Measurements from ENCODE around the gene RNFT2. TPM values are rescaled to one million over a fixed set of nuclear protein-coding genes. Genes with fewer than 3 reads are reported as not detected.

The RNFT2 gene
- total and polyA plus RNA-seq, 7 donors = 0.04 to 0.64 (median 0.36) TPM

DNA sequence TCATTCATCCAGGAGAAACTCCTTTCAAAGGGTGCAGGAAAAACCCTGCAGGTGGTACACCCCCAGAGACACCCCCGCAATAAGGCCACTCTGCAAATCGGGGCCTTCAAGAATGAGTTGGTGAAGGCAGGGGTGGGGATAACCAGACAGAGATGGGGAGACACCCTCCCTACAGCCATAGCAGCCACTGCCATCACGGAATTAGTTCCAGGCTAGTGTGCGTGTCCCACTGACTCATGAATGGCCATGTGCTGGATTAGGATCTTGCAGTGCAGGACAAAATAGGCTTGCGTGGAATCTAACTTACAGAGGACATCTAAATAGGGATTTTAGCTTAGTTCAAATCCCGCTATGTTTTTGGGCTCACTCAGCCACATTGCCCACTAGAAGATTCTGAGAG lies 38.0 kb upstream of the RNFT2 start:
- Histone ChIP-seq H3K36me3 (ENCODE audit: insufficient read depth in 1 of 2, low read depth in 1 of 2) (no peaks in the 10 kb centered on the region), H3K27me3 (ENCODE audit: insufficient read depth in 3 of 3, low read length in 2 of 3) (no peaks in the 10 kb centered on the region), H3K4me1 (no peaks in the 10 kb centered on the region), H3K9me3 (no peaks in the 10 kb centered on the region), H3K4me3 (no peak overlapping the region), H3K27ac (no peak overlapping the region)
- no peak for ATAC-seq
- intact Hi-C loops (cut with DNase I) = loop anchor here (5.0 to 10.0 kb wide), 6 partner anchors 182 to 705 kb away; partner anchors contain the start of gene HRK (in 1 of the 2)
- WGBS, 3 donors = 84 to 91% (median 84%) methylated on average over 6 of the region's 6 CpGs
- TF ChIP-seq, protein P1, sequence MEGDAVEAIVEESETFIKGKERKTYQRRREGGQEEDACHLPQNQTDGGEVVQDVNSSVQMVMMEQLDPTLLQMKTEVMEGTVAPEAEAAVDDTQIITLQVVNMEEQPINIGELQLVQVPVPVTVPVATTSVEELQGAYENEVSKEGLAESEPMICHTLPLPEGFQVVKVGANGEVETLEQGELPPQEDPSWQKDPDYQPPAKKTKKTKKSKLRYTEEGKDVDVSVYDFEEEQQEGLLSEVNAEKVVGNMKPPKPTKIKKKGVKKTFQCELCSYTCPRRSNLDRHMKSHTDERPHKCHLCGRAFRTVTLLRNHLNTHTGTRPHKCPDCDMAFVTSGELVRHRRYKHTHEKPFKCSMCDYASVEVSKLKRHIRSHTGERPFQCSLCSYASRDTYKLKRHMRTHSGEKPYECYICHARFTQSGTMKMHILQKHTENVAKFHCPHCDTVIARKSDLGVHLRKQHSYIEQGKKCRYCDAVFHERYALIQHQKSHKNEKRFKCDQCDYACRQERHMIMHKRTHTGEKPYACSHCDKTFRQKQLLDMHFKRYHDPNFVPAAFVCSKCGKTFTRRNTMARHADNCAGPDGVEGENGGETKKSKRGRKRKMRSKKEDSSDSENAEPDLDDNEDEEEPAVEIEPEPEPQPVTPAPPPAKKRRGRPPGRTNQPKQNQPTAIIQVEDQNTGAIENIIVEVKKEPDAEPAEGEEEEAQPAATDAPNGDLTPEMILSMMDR (IDR thresholded peaks at IDR 0.05) = no peak
- no peak for DNase-seq

DNA sequence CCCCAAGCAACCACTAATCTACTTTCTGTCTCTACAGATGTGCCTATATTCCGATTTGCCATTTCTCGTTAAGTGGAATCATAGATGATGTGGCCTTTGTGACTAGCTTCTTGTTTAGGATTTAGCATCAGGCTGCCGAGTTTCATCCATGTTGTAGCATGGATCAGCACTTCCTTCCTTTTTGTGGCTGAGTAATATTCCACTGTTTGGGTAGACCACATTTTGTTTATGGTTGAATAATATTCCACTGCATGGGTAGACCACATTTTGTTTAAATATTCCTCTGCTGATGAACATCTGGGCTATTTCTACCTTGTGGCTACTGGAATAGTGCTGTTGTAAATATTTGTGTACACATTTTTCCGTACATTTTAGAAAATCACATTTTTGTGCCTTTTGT lies 36.7 kb upstream of the RNFT2 start:
- H3K27me3 ChIP-seq (ENCODE audit: insufficient read depth in 3 of 3, low read length in 2 of 3) = no peaks in the 10 kb centered on the region
- no peaks in the 10 kb centered on the region for H3K9me3 ChIP-seq
- H3K4me3 ChIP-seq = no peak overlapping the region
- WGBS, 3 donors = 94 to 97% (median 96%) methylated on average over 4 of the region's 4 CpGs
- no peaks in the 10 kb centered on the region for H3K4me1 ChIP-seq
- ATAC-seq (no peak), DNase-seq (no peak)
- no peak overlapping the region for H3K27ac ChIP-seq
- H3K36me3 ChIP-seq (ENCODE audit: insufficient read depth in 1 of 2, low read depth in 1 of 2) = no peaks in the 10 kb centered on the region
- TF ChIP-seq, protein P1 (IDR thresholded peaks at IDR 0.05) = no peak
- intact Hi-C loops (cut with DNase I) = loop anchor here (5.0 to 10.0 kb wide), 6 partner anchors 181 to 707 kb away; partner anchors contain the start of gene HRK (in 1 of the 2)

DNA sequence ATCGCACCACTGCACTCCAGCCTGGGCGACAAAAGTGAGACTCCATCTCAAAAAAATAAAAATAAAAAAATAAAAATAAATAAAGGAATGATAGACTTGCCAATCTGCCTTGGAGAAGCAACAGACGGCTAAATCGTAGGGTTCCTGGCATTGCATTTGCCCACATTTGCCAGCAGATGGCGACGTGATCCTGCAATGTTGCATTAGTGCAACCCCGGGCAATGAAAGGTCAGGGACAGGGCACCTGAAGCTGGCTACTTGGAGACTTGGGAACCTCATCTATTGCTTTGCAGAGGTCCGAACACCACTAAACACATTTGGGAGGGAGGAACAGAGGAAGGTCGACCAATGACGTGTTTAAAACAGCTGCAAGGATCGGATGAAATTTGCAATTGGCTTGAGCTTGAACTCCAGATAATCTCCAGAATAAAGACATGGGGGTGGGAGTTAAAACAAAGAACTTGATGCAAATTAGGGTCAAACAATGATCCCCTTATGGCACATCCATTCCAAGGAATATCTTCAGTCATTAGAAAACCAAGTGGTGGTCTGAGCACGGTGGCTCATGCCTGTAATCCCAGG lies 34.8 kb upstream of the RNFT2 start:
- no peaks in the 10 kb centered on the region for H3K27me3 ChIP-seq (ENCODE audit: insufficient read depth in 3 of 3, low read length in 2 of 3)
- H3K4me3 ChIP-seq = no peak overlapping the region
- DNase-seq (peak; percentile 53 to 79), ATAC-seq (peak; percentile 80 to 94 (median 88))
- TF ChIP-seq, protein P1 (IDR thresholded peaks at IDR 0.05) = peak; percentile 92
- intact Hi-C loops (cut with DNase I) = loop anchor here (5.0 to 10.0 kb wide), 6 partner anchors 179 to 709 kb away; partner anchors contain the start of gene HRK (in 1 of the 2)
- H3K27ac ChIP-seq = no peak overlapping the region
- no peaks in the 10 kb centered on the region for H3K36me3 ChIP-seq (ENCODE audit: insufficient read depth in 1 of 2, low read depth in 1 of 2)
- H3K4me1 ChIP-seq = no peaks in the 10 kb centered on the region
- no peaks in the 10 kb centered on the region for H3K9me3 ChIP-seq
- 13 to 20% (median 14%) methylated on average over 12 of the region's 12 CpGs for WGBS, 3 donors

DNA sequence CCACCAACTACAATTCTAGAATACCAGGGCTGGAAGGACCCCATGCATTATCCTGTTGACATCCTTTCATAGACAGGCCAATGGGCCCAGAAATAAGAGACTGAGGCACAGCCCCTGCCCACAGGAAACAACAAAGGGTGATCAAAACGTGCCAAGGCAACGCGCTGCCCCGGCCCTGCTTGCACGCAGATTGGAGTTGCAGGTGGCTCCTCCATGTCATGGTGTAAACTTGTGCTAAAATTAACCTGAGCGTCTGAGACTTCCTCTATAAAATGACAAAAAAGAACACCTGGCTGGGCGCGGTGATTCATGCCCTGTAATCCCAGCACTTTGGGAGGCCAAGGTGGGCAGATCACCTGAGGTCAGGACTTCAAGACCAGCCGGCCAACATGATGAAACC lies 30.4 kb upstream of the RNFT2 start:
- TF ChIP-seq, protein P1 (IDR thresholded peaks at IDR 0.05) = no peak
- Histone ChIP-seq H3K4me1 (peaks cover 23% of the 10 kb centered on the region), H3K27ac (no peak overlapping the region), H3K36me3 (ENCODE audit: insufficient read depth in 1 of 2, low read depth in 1 of 2) (no peaks in the 10 kb centered on the region), H3K27me3 (ENCODE audit: insufficient read depth in 3 of 3, low read length in 2 of 3) (no peaks in the 10 kb centered on the region), H3K9me3 (no peaks in the 10 kb centered on the region), H3K4me3 (no peak overlapping the region)
- WGBS, 3 donors = 82 to 87% (median 84%) methylated on average over 9 of the region's 9 CpGs
- intact Hi-C loops (cut with DNase I) = loop anchor here in 1 of 2 donors (10.0 kb wide), 3 partner anchors 247 to 713 kb away; no protein-coding TSS in a partner anchor
- ATAC-seq = no peak
- DNase-seq = no peak
